HG03571 (cell line): Measurements from ENCODE around the gene TMEM202.
"Not testable (repeated sequence)": the region's sequence is repeated elsewhere in the genome, so short reads cannot be mapped to it uniquely, and the experiment has no call there.

Experiments
- ATAC-seq: cut with Tn5 transposase; IDR thresholded peaks from one replicate; pipeline ENCODE4 v1.9.1; 2021; ENCODE audit not compliant: unreplicated experiment

Gene TMEM202, protein sequence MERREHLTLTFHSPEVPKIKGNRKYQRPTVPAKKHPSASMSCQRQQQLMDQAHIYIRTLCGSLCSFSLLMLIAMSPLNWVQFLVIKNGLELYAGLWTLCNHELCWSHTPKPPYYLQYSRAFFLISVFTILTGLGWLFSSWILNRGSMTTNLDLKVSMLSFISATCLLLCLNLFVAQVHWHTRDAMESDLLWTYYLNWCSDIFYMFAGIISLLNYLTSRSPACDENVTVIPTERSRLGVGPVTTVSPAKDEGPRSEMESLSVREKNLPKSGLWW

GRCh38 chr15:72397796-72398588 is at the start of gene TMEM202:
TSS of gene TMEM202 (plus strand) at chr15:72398305. CDS start at chr15:72398327, 22 bp downstream.
- ATAC-seq, result no peak

DNA sequence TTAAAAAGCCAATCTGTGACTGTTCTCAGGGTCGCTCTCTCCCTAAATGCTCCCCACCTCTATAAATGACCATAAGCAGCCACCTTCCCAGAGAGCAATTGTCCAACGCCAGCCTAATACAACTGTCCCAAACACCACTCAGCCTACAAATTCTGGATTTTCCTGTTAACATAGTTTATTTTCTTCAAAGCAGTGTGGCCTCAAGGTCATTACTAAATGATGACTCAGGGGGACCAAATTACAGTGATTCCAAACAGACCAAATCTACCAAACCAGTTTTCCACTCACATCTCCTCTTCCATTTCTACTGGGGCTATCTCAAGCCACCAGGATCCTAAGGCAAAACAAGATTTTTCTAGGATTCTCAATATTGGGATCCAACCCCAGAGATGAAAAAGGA is 44.8 kb upstream of the TMEM202 start:
- ATAC-seq, result no peak

GRCh38 chr15:72354496-72354895 is 43.6 kb upstream of the TMEM202 start:
- ATAC-seq, result no peak

DNA sequence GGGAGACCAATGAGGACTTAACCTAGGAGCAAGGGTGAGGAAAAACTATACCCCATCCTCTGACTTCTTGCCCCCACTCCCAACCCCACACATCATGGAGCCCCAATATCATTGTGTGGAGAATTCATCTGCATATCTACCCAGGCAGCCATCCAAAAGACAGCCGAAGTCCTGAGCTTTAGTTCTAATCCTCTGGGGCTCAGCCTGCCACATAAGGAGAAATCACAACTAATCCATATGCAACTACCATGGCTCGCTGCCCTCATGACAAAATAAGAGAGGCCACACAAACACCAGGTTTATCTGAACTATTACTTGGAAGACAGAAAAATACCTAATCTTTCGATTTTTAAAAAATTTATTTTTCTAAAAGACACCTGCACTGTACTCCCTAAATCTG is 40.0 kb upstream of the TMEM202 start:
- ATAC-seq, result no peak

- no peak for ATAC-seq
Measured at GRCh38 chr15:72358650-72359171, 39.4 kb upstream of the TMEM202 start.

DNA sequence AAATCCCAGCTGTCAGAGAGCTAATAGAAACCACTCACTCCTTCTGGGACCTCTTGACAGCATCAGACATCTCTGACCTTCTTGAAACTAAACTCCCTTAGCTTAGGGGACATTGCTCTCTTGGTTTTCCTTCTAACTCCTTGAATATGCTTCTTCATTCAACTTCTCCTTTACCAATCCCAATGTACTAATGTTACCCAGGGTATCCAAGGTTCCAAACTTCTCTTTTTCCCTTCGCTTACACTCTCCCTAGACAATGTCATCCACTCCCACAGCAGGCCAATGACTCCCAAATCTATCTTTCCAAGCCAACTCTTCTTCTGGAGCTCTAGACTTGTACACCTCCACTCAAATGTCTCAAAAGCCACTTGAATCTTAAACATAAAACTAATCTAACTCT is 36.9 kb upstream of the TMEM202 start:
- no peak for ATAC-seq

- peak; percentile 96 for ATAC-seq
Measured at GRCh38 chr15:72365844-72366243, 32.3 kb upstream of the TMEM202 start.

DNA sequence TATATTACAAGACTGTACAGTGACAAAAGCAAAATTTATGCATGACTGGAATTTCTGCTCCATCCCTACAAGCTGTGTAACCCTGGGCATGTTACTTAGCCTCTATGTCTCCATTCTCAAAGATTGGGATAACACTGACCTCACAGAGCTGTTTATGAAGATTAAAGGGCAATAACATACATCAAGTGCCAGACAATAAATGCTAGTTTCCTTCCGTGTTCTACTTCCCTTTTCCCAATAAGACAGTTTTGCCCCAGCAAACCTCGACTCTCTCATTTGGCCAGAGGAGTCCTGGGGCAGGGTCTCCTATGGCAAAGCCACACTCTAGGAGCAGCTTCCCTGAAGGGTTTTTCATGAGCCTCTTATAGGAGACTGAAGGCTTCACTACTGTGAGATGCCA is 29.8 kb upstream of the TMEM202 start:
- ATAC-seq, result no peak

DNA sequence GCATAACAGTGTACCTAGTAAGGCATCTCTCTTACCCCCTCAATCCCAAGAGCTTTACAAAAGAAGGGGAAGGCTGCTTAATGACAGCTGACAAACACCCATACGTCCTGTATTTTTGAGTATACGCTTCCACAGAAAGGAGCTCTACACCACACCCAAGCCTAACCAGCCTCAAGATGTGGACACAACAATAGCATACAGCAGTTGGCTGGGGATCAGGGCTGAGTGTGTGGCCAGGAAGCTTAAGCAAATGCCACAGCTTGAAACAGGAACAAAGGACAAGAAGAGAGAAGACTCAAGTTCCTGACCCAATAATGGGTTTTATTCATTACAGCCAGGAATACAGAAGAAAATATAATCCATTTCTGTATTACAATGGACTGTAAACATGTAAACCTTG is 29.2 kb upstream of the TMEM202 start:
- no peak for ATAC-seq

DNA sequence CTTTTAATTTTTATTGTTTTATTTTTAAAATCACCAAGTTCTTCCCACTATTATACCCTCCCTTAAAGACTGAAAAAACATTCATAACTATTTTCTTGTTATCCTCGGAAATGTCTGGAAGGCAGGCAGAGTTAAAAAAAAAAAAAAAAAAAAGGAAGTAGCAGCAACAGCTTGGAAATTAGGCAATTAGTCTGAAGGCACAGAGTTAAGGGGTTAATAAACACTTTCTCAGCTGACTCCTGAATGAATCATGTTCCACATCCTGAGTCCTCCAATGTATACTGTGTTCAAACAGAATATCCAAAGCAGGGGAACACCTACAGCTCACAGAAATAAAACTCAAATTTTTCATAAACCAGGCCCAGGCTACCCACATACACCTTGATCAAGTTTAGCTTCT is 28.1 kb upstream of the TMEM202 start:
- ATAC-seq, result no peak

DNA sequence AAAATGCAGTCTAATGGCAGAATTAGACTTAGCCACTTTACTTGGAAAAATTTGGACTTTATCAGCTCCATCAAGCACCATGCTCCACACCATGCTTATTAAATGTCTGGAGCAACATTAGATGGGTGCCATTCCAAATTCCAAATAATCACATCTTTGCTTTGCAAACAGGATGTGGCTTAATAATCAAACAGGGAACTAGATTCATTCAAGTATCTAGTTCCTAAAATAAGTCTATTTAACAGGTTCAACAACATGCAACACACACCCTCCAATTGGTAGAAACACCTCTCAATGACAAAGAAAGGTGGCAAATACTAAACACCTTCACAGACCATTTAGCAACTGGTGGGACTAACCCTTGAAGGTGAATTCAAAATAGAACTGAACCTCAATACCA is 25.7 kb upstream of the TMEM202 start:
- ATAC-seq, result no peak

- ATAC-seq, result peak; percentile 36
Measured at GRCh38 chr15:72375501-72375845, 22.6 kb upstream of the TMEM202 start.

DNA sequence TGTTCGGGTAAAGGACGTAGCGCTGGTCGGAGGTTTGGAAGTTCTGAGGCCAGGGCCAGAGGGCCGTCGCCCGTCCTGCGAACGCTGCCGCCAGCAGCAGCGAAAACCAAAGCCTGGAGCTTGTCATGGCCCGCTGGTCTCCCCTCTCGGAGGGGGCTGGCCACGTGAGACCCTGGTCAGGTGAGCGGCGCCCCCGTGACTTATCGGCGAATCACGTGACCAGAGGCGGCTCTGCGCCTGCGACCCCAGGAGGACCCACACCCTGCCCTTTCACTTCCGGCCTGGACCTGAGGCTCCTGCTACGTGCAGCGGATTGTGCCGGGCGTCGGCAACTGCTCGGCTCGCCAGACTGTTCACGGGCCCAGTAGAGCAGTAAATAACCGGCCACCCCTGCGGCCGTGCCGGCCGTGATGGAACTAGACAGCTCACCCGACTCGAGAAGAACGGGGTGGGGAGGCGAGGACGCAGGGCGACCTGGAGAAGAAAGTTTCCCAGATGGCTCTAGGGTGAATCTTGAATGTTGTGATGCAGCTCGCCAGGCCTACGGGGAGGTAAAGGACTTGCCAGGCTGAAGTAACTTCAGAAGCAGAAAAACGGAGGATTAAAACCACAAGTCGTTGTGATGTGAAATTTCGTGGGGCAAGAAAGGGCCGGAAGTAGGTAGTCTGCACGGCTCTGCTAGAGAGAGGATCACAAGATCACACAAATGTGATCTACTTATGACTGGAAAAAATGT is 22.1 kb upstream of the TMEM202 start, which contains the start of gene HEXA:
Gene HEXA, minus strand, starts transcription at position 169 of the 736 bp plus-strand sequence. Its CDS starts 42 bp downstream, at position 127.
- peak; percentile 76 for ATAC-seq

DNA sequence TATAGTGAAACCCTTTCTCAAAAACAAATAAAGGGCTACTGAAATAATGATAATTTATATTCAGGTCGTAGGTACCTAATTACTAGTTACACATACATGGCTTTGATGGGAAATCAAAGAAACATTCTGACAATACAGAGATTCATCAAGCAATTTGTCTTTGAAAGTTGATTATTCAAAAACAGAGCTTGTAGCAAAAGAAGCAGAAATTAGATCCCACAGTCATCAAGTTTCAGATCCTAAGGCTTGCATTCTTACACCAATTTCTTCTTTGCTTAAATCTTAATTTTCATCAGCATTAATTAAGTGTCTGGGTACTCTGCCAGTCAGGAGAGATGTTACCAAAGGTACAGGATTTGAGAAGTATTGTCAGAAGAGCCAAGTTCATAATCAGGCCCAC is 20.8 kb upstream of the TMEM202 start:
- no peak for ATAC-seq

DNA sequence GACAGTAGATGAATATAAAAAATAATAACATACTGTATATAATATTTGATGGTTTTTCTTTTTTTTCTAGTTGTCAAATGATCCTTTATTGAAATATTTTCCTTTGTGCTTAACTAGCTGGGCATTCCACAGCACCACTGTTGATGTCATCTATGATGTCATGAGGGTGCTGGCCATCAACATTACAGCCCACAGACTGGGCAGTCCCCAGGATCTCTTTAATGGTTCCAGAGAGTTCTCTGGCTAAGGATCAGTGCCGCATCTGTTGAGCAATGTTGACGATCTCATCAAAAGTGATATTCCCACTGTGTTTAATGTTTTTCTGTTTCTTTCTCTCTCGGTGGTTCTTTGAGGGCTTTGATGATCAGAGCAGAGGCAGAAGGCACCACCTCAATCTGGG is 19.0 kb upstream of the TMEM202 start:
- ATAC-seq, result not testable (repeated sequence)

DNA sequence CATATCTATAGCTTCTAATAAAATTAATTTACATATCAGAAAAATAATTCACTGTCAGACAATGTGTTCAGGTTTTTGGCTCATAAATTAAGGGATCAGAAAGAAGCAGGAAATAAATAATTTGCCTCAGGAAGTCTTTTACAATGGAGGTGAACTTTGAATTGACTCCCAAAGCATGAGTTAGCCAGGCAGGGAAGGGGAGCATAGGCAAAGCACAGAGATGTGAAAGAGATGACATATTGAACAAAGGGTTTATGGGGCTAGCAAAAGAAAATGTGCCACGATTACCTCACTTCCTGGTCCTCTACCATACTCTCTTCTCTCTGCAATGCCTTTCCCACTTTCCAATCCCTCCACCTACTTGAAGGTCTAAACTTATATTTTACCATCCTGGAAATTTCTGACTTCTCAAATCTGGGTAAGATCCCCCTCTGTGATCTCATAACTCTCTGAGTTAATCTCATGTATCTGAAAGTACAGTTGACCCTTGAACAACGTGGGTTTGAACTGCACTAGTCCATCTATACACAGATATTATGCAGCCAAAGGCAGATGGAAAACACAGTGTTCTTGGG is 18.2 kb upstream of the TMEM202 start:
- no peak for ATAC-seq

GRCh38 chr15:72380743-72381142 is 17.4 kb upstream of the TMEM202 start:
- no peak for ATAC-seq

- ATAC-seq, result no peak
Measured at GRCh38 chr15:72382146-72382545, 16.0 kb upstream of the TMEM202 start.

- ATAC-seq, result no peak
Measured at GRCh38 chr15:72387741-72388140, 10.4 kb upstream of the TMEM202 start.

GRCh38 chr15:72389231-72389630 is 8.9 kb upstream of the TMEM202 start:
- ATAC-seq, result no peak

GRCh38 chr15:72396331-72396730 is 1.8 kb upstream of the TMEM202 start:
- ATAC-seq, result not testable (repeated sequence)
